SK-N-MC (cell line): ENCODE data around the gene CYSRT1.

Experiments
- DNase-seq: peaks from one replicate; pipeline ENCODE4 v3.0.0-alpha.2; 2011; ENCODE audit warnings: low read depth, low spot score
- H3K27ac ChIP-seq: fragments of 200-600 bp; sonication (generic); 2 replicates; pipeline ENCODE4 v1.5.1; 2016; ENCODE audit warnings: mixed run types
- H3K36me3 ChIP-seq: fragments of 200-600 bp; sonication (generic); 2 replicates; pipeline ENCODE4 v1.6.1; 2017; ENCODE audit warnings: antibody characterized with exemption, low read length, mixed read lengths; ENCODE audit not compliant: insufficient read depth
- H3K4me3 ChIP-seq: fragments of 200-600 bp; sonication (generic); 2 replicates; pipeline ENCODE4 v1.5.1; 2016
- H3K9ac ChIP-seq: fragments of 200-600 bp; sonication (generic); 2 replicates; pipeline ENCODE4 v1.8.0; 2017; ENCODE audit warnings: mixed run types, mixed read lengths; ENCODE audit not compliant: insufficient read length
- H3K9me3 ChIP-seq: fragments of 200-600 bp; sonication (generic); 2 replicates; pipeline ENCODE4 v1.6.1; 2017; ENCODE audit warnings: low read depth, mild to moderate bottlenecking, antibody characterized with exemption, low read length, moderate library complexity, mixed read lengths
- EZH2 ChIP-seq: fragments of 200-600 bp; sonication (generic); IDR thresholded peaks from one replicate; pipeline ENCODE4 v1.6.1; 2017; ENCODE audit warnings: antibody characterized with exemption
- FOXP2 ChIP-seq: optimal IDR thresholded peaks from 2 replicates; pipeline ENCODE3; 2011; ENCODE audit warnings: mild to moderate bottlenecking, moderate library complexity; ENCODE audit not compliant: insufficient read depth; ENCODE audit errors: extremely low read length, control extremely low read depth
- POLR2AphosphoS5 ChIP-seq: IDR thresholded peaks from 2 replicates; pipeline ENCODE4 v1.6.1; 2012; ENCODE audit warnings: mild to moderate bottlenecking, low read depth, low read length, borderline replicate concordance

Gene CYSRT1

DNA sequence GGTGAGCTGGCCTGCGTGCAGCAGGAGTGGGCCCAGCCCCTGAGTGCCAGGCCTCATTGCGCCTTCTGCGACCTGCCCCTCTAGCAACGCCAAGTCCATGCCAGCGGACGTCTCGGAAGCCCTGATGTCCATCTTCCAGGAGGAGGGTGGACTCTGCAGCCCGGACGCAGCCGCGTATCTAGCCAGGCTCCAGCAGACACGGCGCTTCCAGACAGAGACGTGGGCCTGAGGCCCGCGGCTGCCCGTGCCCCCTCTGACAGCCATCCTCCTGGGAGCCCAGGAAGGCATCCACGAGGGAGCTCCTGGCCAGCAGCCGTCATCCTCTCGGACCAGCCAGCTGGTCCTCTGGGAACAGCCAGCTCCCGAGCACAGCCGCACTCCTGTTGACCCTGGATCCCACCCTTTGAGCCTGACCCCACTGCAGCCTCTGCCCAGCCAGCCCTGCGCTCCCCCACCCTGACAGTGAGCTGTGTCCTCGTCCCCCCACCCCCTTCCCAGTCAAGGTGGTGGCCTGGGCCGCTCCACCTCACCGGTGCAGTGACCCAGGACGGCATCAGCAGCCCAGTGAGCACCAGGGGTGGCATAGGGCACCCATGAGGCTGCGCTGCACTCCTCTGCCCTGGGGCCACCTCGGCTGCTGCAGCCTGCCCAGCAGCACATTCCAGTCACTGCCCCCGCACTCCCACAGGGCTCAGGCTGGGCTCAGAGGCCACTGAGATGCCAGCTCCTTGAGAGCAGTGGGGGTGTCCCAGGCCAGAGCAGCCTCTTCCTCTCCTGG lies 8.6 kb upstream of the CYSRT1 start:
- Histone ChIP-seq H3K4me3 (no peak overlapping the region), H3K9ac (no peak overlapping the region)

GRCh38 chr9:137217276-137218211 lies 7.4 kb upstream of the CYSRT1 start:
- Histone ChIP-seq H3K36me3 (no peaks in the 10 kb centered on the region), H3K4me3 (peak overlapping the region; percentile 72), H3K9ac (peak overlapping the region; percentile 55), H3K9me3 (no peaks in the 10 kb centered on the region), H3K27ac (no peak overlapping the region)
- TF ChIP-seq POLR2AphosphoS5 = peak; percentile 68
- TF ChIP-seq FOXP2 = no peak
- no peak for TF ChIP-seq EZH2
- no peak for DNase-seq

More for the DNA sequence above, 8.6 kb upstream of the CYSRT1 start:
- H3K27ac ChIP-seq = no peak overlapping the region
- no peaks in the 10 kb centered on the region for H3K36me3 ChIP-seq
- no peak for DNase-seq
- H3K9me3 ChIP-seq = no peaks in the 10 kb centered on the region
- TF ChIP-seq EZH2 (no peak), POLR2AphosphoS5 (no peak), FOXP2 (no peak)

- DNase-seq = no peak
- no peak overlapping the region for H3K27ac ChIP-seq
- no peak for TF ChIP-seq EZH2
- TF ChIP-seq FOXP2 = no peak
- TF ChIP-seq POLR2AphosphoS5 = no peak
- no peak overlapping the region for H3K9ac ChIP-seq
- H3K36me3 ChIP-seq = no peaks in the 10 kb centered on the region
- H3K4me3 ChIP-seq = no peak overlapping the region
- H3K9me3 ChIP-seq = no peaks in the 10 kb centered on the region
These were observed 6.7 kb upstream of the CYSRT1 start for GRCh38 chr9:137218212-137218753.

DNA sequence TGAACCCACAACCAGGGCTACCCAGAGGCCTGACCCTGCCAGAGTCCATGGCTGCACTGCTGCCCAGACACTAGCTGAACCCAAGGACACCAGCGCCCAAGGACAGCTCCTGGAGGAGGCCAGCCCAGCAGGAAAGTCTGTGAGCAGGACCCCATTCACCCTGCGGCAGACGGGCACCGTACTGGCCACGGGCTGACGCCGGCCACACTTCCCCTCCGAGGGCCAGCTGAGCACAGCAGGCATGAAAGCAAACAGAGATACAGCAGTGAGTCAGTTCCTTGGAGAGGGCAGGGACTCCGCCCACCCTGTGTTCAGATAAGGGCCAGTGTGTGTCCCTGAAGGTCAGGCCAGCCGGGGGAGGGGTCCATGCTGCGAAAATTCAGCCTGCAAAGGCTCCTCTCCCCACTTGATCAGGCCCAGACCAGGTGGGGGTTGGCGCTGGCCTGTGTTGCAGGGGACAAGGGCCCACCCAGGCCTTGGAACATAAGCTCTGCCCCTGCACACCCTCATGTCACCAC lies 6.2 kb upstream of the CYSRT1 start:
- Histone ChIP-seq H3K9me3 (no peaks in the 10 kb centered on the region), H3K9ac (no peak overlapping the region), H3K36me3 (no peaks in the 10 kb centered on the region), H3K4me3 (no peak overlapping the region), H3K27ac (no peak overlapping the region)
- no peak for DNase-seq
- TF ChIP-seq EZH2 = no peak
- TF ChIP-seq POLR2AphosphoS5 = no peak
- no peak for TF ChIP-seq FOXP2

DNA sequence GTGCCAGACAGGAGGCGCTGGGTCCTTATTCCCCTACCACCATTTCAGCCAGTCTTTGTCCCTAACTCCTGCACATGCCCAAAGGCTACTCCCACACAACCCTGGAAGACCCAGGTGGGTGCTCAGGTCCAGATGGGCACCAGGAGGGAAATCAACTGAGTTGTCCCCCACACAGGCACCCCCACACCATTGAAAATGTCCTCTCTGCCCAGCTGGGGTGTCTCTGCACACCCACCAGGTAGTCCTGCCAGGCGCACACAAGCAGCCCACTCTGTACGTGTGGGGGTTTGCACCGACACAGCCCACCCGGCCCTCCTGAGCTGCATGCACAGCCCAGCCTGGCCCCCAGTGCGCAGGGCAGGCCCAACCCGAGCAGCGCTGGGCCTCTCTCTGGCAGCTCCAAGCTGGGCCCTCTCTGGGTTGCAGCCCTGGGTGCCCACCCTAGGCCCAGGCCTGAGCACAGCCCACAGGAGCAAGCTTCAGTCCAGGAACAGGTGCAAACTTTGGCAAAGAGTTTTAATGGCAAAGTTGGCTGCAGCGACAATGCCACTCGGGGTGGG lies 5.1 kb upstream of the CYSRT1 start:
- TF ChIP-seq POLR2AphosphoS5 (no peak), FOXP2 (no peak), EZH2 (no peak)
- Histone ChIP-seq H3K36me3 (no peaks in the 10 kb centered on the region), H3K9ac (no peak overlapping the region), H3K9me3 (no peaks in the 10 kb centered on the region), H3K27ac (no peak overlapping the region), H3K4me3 (no peak overlapping the region)
- no peak for DNase-seq

DNA sequence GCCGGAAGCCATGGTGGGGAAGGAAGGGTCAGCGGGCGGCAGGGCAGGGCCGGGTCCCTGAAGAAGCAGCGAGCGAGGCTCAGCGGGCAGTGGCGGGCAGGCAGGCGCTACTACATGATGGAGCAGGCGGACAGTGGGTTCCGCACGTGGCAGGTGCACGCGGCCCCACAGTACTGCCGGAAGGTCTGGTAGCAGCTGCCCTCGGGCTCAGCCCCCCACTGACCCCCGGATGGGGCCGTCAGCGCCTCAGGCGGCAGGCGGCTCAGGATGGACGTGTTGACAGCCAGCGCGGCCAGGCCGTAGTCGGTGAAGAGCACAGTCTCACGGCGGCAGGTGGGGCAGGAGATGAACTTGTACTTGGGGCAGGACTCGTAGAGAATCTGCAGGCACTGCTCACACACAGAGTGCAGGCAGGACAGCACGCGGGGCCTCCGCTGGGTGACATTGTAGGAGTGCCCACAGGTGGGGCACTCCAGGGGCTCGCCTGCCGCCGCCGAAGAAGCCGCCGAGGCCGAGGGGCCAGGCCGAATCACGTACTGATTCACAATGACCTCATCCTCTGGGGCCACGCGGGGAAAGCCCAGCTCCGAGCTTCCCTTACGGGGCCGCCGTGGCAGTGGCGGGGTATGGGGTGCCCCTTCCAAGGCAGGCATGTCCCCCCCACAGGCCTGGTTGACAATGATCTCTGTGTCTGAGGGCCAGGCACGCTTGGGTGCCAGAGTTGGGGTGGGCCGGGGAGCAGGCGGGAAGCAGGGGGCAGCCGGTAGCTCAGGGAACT lies 4.5 kb upstream of the CYSRT1 start:
- Histone ChIP-seq H3K9ac (no peak overlapping the region), H3K4me3 (no peak overlapping the region), H3K9me3 (no peaks in the 10 kb centered on the region), H3K36me3 (no peaks in the 10 kb centered on the region), H3K27ac (no peak overlapping the region)
- DNase-seq = no peak
- TF ChIP-seq FOXP2 (no peak), POLR2AphosphoS5 (no peak)

DNA sequence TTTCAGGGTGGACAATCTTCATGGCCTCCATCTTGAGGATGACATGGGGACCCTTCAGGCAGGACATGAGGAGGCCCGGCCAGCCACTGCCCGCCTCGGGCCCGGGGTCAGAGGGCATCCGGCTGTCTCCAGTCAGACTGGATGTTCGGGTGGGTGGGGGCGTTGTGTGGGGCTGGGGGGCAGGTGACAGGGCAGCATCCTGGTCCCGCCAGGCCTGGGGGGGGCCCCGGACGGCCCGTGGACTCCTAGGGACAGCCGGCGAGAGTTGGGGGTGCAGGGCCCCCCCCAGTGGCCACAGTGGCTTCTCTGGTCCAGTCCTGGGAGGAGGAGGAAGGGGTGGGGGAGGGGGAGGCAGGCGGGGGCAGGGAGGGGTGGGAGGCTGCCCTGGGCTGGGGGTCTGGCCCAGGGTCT lies 3.9 kb upstream of the CYSRT1 start:
- no peak overlapping the region for H3K27ac ChIP-seq
- no peak overlapping the region for H3K9ac ChIP-seq
- DNase-seq = no peak
- H3K4me3 ChIP-seq = no peak overlapping the region
- no peaks in the 10 kb centered on the region for H3K9me3 ChIP-seq
- H3K36me3 ChIP-seq = no peaks in the 10 kb centered on the region
- no peak for TF ChIP-seq EZH2
- TF ChIP-seq FOXP2 = no peak
- no peak for TF ChIP-seq POLR2AphosphoS5
